ENCODE measurements around the gene IPCEF1.

DNA sequence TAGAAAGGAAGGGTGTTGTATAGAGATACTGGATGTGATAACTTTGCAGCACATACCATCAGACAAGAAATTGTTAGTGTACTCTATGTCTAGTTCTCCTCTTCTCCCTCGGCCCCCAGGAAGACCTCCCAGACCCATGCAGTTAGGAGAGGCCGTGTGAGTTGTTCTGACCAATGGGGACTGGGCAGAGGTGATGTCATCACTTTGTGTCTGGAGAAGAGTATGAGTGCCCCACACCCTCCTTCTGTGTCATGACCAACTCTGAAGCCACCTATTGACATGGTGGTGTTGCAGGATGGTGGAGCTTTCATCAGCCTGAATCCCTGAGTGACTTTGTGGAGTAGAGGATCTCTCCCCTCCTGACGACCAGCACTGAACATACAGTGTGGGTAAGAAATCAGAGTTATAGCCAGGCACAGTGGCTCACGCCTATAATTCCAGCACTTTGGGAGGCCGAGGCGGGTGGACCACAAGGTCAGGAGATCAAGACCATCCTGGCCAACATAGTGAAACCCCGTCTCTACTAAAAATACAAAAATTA is 72.2 kb downstream of the IPCEF1 start:
- TF ChIP-seq, protein P1, sequence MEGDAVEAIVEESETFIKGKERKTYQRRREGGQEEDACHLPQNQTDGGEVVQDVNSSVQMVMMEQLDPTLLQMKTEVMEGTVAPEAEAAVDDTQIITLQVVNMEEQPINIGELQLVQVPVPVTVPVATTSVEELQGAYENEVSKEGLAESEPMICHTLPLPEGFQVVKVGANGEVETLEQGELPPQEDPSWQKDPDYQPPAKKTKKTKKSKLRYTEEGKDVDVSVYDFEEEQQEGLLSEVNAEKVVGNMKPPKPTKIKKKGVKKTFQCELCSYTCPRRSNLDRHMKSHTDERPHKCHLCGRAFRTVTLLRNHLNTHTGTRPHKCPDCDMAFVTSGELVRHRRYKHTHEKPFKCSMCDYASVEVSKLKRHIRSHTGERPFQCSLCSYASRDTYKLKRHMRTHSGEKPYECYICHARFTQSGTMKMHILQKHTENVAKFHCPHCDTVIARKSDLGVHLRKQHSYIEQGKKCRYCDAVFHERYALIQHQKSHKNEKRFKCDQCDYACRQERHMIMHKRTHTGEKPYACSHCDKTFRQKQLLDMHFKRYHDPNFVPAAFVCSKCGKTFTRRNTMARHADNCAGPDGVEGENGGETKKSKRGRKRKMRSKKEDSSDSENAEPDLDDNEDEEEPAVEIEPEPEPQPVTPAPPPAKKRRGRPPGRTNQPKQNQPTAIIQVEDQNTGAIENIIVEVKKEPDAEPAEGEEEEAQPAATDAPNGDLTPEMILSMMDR (IDR thresholded peaks at IDR 0.05), result no peak
- TF ChIP-seq POLR2AphosphoS5 (IDR thresholded peaks at IDR 0.05) (no peak), POLR2A (IDR thresholded peaks at IDR 0.05) (no peak), EP300 (IDR thresholded peaks at IDR 0.05) (no peak)

Measured in suprapubic skin (tissue), 4 donors.